ENCODE results near the gene DDX4.

GRCh38 chr5:55702598-55703345 lies 35.1 kb upstream of the DDX4 start:
- TF ChIP-seq CTCF (IDR thresholded peaks at IDR 0.05) (no peak), ZFX (IDR thresholded peaks at IDR 0.05; ENCODE audit: borderline replicate concordance) (no peak)

All from 22Rv1 (cell line).